HepG2 (cell line): ENCODE measurements around the gene ALG8. TPM values are rescaled to one million over a fixed set of nuclear protein-coding genes. Genes with fewer than 3 reads are reported as not detected.
A peak's percentile ranks its signal among the peaks of the same experiment; 100 is the strongest.

Source experiments
- ATAC-seq: fragments of 200-7000 bp; cut with Tn5 transposase; 3 replicates; pipeline ENCODE4 v1.9.1; 2020; ENCODE audit warnings: mild to moderate bottlenecking, moderate library complexity
- BruUV-seq: library from RNA; stranded (reverse); fragments of 400-500 nt; replicated peaks from 2 replicates; lab custom pipeline; 2021; lab: Mats Ljungman, UMichigan
- CTCF ChIA-PET: fragments of 300-600 bp; formaldehyde crosslinking; extraction: SDS; loops from one replicate; lab custom pipeline; 2021; ENCODE audit warnings: low total read pairs, inconsistent platforms, low intra/inter-chr PET ratio; lab: Yijun Ruan, JAX
- POLR2A ChIA-PET: fragments of 350-600 bp; sonication (Branson Sonifier 250); formaldehyde crosslinking; loops from one replicate; lab custom pipeline; 2020; ENCODE audit warnings: antibody characterized with exemption, inconsistent platforms; lab: Yijun Ruan, JAX
- DNase-seq: peaks from one replicate; pipeline ENCODE4 v3.0.0-alpha.2; 2015; ENCODE audit warnings: low spot score
- FAIRE-seq: peaks from 3 replicates; lab custom pipeline; 2011; peaks lifted over from hg19 to GRCh38; lab: Jason Lieb, UNC
- H2AFZ ChIP-seq: one replicate; pipeline ENCODE4 v1.6.1; 2011; ENCODE audit warnings: low read length, inconsistent platforms
- H3K27ac ChIP-seq: fragments of 300-600 bp; 3 replicates; pipeline ENCODE4 v1.8.0; 2011; ENCODE audit warnings: mixed run types, mild to moderate bottlenecking, mixed read lengths, low read length, inconsistent platforms; ENCODE audit not compliant: insufficient read depth; ENCODE audit errors: extremely low read length
- H3K27me3 ChIP-seq, 2 experiments: fragments of 200-600 bp in 1 of 2; 2 replicates in 1 of 2; 3 replicates in 1 of 2; pipeline versions ENCODE4 v1.6.0 to v1.8.0; 2011; ENCODE audit warnings: low read length in 2 of 2, mild to moderate bottlenecking in 2 of 2, moderate library complexity in 2 of 2, inconsistent platforms in 1 of 2; ENCODE audit not compliant: insufficient read depth in 2 of 2, control insufficient read depth in 1 of 2
- H3K36me3 ChIP-seq, 2 experiments: fragments of 200-600 bp in 1 of 2; replicated peaks in 1 of 2; 2 replicates in 1 of 2; 3 replicates in 1 of 2; pipeline versions ENCODE4 v1.5.1 to v1.8.0; 2011; ENCODE audit warnings: low read length in 2 of 2, inconsistent platforms in 1 of 2; ENCODE audit not compliant: insufficient read depth in 2 of 2, control insufficient read depth in 1 of 2
- H3K4me1 ChIP-seq: 2 replicates; pipeline ENCODE4 v1.5.1; 2012; ENCODE audit warnings: low read length, inconsistent platforms; ENCODE audit not compliant: insufficient read depth
- H3K4me2 ChIP-seq: 2 replicates; pipeline ENCODE4 v1.6.0; 2011; ENCODE audit warnings: low read depth, low read length, inconsistent platforms
- H3K4me3 ChIP-seq, 3 experiments: fragments of 200-600 bp in 1 of 3; sonication (generic), shearing (Covaris generic) in 1 of 3; replicated peaks in 1 of 3; 2 replicates each; pipeline ENCODE4 v1.5.1; 2011 to 2016; ENCODE audit warnings: low read length in 3 of 3, inconsistent platforms in 2 of 3, low read depth in 2 of 3, mild to moderate bottlenecking in 2 of 3, control low read depth in 1 of 3, mixed read lengths in 1 of 3; ENCODE audit not compliant: insufficient read depth in 1 of 3
- H3K79me2 ChIP-seq: one replicate; pipeline ENCODE4 v1.6.1; 2011; ENCODE audit warnings: low read length, inconsistent platforms; ENCODE audit not compliant: insufficient read depth
- H3K9ac ChIP-seq: 2 replicates; pipeline ENCODE4 v1.6.0; 2011; ENCODE audit warnings: mild to moderate bottlenecking, low read depth, low read length, inconsistent platforms; ENCODE audit not compliant: insufficient read depth
- H3K9me3 ChIP-seq: 2 replicates; pipeline ENCODE4 v1.5.1; 2012; ENCODE audit warnings: mild to moderate bottlenecking, low read length
- H4K20me1 ChIP-seq: 2 replicates; pipeline ENCODE4 v1.6.0; 2011; ENCODE audit warnings: inconsistent platforms, mild to moderate bottlenecking, low read length, moderate library complexity; ENCODE audit not compliant: insufficient read depth
- ADNP ChIP-seq: sonication (generic); formaldehyde crosslinking; IDR thresholded peaks from 2 replicates; pipeline ENCODE4 v1.4.0; 2020; ENCODE audit warnings: missing genetic modification reagents
- ATF7-NPFF ChIP-seq: sonication (generic); formaldehyde crosslinking; IDR thresholded peaks from 2 replicates; pipeline ENCODE4 v1.8.1; 2023; ENCODE audit warnings: mild to moderate bottlenecking, low read depth, missing genetic modification reagents, moderate library complexity
- CHD2 ChIP-seq: IDR thresholded peaks from 2 replicates; pipeline ENCODE4 v1.6.1; 2011; ENCODE audit warnings: low read depth, low read length, improper control_type of control experiment
- DNMT1 ChIP-seq: sonication (generic); formaldehyde crosslinking; IDR thresholded peaks from 2 replicates; pipeline ENCODE4 v1.5.1; 2020; ENCODE audit warnings: mild to moderate bottlenecking, missing genetic modification reagents
- GATAD2A ChIP-seq: IDR thresholded peaks from 2 replicates; pipeline ENCODE4 v1.6.1; 2016
- HDAC2 ChIP-seq: sonication (generic); formaldehyde crosslinking; IDR thresholded peaks from 2 replicates; pipeline ENCODE4 v1.4.0; 2020; ENCODE audit warnings: missing genetic modification reagents
- HNRNPH1 ChIP-seq: fragments of 200-400 bp; formaldehyde crosslinking; optimal IDR thresholded peaks from 2 replicates; pipeline ENCODE3; 2017; ENCODE audit warnings: mild to moderate bottlenecking, low read depth, low read length
- KLF9 ChIP-seq: IDR thresholded peaks from 2 replicates; pipeline ENCODE4 v1.6.1; 2016; ENCODE audit warnings: low read depth
- MED8 ChIP-seq: sonication (generic); formaldehyde crosslinking; IDR thresholded peaks from 2 replicates; pipeline ENCODE4 v1.8.1; 2023; ENCODE audit warnings: mild to moderate bottlenecking, missing genetic modification reagents; ENCODE audit not compliant: insufficient replicate concordance
- MLLT10 ChIP-seq: sonication (generic); formaldehyde crosslinking; IDR thresholded peaks from 2 replicates; pipeline ENCODE4 v1.4.0; 2020; ENCODE audit warnings: missing genetic modification reagents
- POLR2AphosphoS2 ChIP-seq: IDR thresholded peaks from 2 replicates; pipeline ENCODE4 v1.6.1; 2011; ENCODE audit warnings: low read depth, low read length, improper control_type of control experiment
- REL ChIP-seq: sonication (generic); formaldehyde crosslinking; conservative IDR thresholded peaks from 2 replicates; pipeline ENCODE4 v1.8.0; 2022; ENCODE audit warnings: mild to moderate bottlenecking, missing genetic modification reagents, moderate library complexity
- TSC22D2 ChIP-seq: sonication (generic); formaldehyde crosslinking; IDR thresholded peaks from 2 replicates; pipeline ENCODE4 v1.5.1; 2020; ENCODE audit warnings: missing genetic modification reagents, mild to moderate bottlenecking, borderline replicate concordance
- WIZ ChIP-seq: sonication (generic); formaldehyde crosslinking; IDR thresholded peaks from 2 replicates; pipeline ENCODE4 v1.5.1; 2020; ENCODE audit warnings: mild to moderate bottlenecking, missing genetic modification reagents
- ZBTB37 ChIP-seq: sonication (generic); formaldehyde crosslinking; IDR thresholded peaks from 2 replicates; pipeline ENCODE4 v1.4.0; 2020; ENCODE audit warnings: mild to moderate bottlenecking, missing genetic modification reagents
- ZNF230 ChIP-seq: sonication (generic); formaldehyde crosslinking; IDR thresholded peaks from 2 replicates; pipeline ENCODE4 v1.4.0; 2020; ENCODE audit warnings: mild to moderate bottlenecking, missing genetic modification reagents
- ZNF337 ChIP-seq: sonication (generic); formaldehyde crosslinking; IDR thresholded peaks from 2 replicates; pipeline ENCODE4 v1.5.1; 2020; ENCODE audit warnings: missing genetic modification reagents, low read depth, mild to moderate bottlenecking, borderline replicate concordance
- ZNF383 ChIP-seq: sonication (generic); formaldehyde crosslinking; IDR thresholded peaks from 2 replicates; pipeline ENCODE4 v1.4.0; 2020; ENCODE audit warnings: missing genetic modification reagents, mild to moderate bottlenecking, borderline replicate concordance
- ZNF460 ChIP-seq: sonication (generic); formaldehyde crosslinking; IDR thresholded peaks from 2 replicates; pipeline ENCODE4 v1.5.1; 2020; ENCODE audit warnings: missing genetic modification reagents, mild to moderate bottlenecking, borderline replicate concordance
- ZNF576 ChIP-seq: sonication (generic); formaldehyde crosslinking; IDR thresholded peaks from 2 replicates; pipeline ENCODE4 v1.4.0; 2020; ENCODE audit warnings: mild to moderate bottlenecking, missing genetic modification reagents
- WGBS: methylation state at CpG from one replicate; pipeline ENCODE4 v1.1.6; 2017; ENCODE audit warnings: low lambda C conversion rate; 5-methylcytosine and 5-hydroxymethylcytosine counted together
- in situ Hi-C: cut with HindIII; loops from 2 replicates; pipeline ENCODE4 v1.10.0; 2017; ENCODE audit warnings: low pct_unique_long_range_greater_than_20kb; ENCODE audit not compliant: extremely low pct_ligation_motif_present
- intact Hi-C: fragments of 100-400 bp; cut with micrococcal nuclease; formaldehyde crosslinking; loops from one replicate; pipeline ENCODE4 v1.10.0; 2022; ENCODE audit not compliant: unreplicated experiment
- polyA plus RNA-seq, 8 experiments: library from polyadenylated mRNA; depleted of rRNA in 3 of 8; stranded (reverse) in 7 of 8; unstranded in 1 of 8; fragments of >200 nt; fragmentation: Illumina TruSeq in 4 of 8; extraction: Trizol in 4 of 8; gene quantifications; 2 replicates each; pipeline versions ENCODE4 v1.2.1 to v1.2.3, GENCODE V29; 2011 to 2016; ENCODE audit warnings: low read depth in 4 of 8, missing spikeins in 1 of 8, mixed read lengths in 1 of 8; ENCODE audit not compliant: insufficient read depth in 1 of 8
- total RNA-seq, 5 experiments: library from RNA; depleted of rRNA; stranded (reverse); fragments of >200 nt; fragmentation: Illumina TruSeq; extraction: Trizol; gene quantifications; 2 replicates each; pipeline ENCODE4 v1.2.3, GENCODE V29; 2016; ENCODE audit warnings: low read depth in 1 of 5

ALG8 gene
- total and polyA plus RNA-seq, 2 of the 13 experiments (the other 11 are each of a cell fraction or from before 2014, with no cell fraction given): 75.8 to 88.0 TPM

- Histone ChIP-seq H3K4me3 (peak overlapping the region; percentile 72 to 84 (median 75)), H3K27ac (peak overlapping the region; percentile 81), H3K79me2 (peaks cover 38% of the 10 kb centered on the region), H3K36me3 (peaks cover 0 to 22% of the 10 kb centered on the region in 2 experiments; a peak in 2 of 5 replicates), H3K9me3 (no peaks in the 10 kb centered on the region), H4K20me1 (no peaks in the 10 kb centered on the region), H3K9ac (peak overlapping the region; percentile 92), H3K4me1 (peaks cover 54% of the 10 kb centered on the region), H3K27me3 (no peaks in the 10 kb centered on the region; a peak in 1 of 5 replicates), H2AFZ (peak overlapping the region; percentile 36), H3K4me2 (peak overlapping the region; percentile 99)
- BruUV-seq: TSS peak; percentile 73
- ATAC-seq (peak; percentile 13), DNase-seq (no peak), FAIRE-seq (no peak)
- ChIA-PET CTCF (no interaction called here), POLR2A (interaction anchor here (0.9 to 4.6 kb wide), 30 partner anchors 9 to 436 kb away, joined by 3 to 37 read pairs (median 6); partner anchors contain the start of genes INTS4, KCTD21, NARS2 and NDUFC2)
- WGBS: 21% methylated on average over 12 of the region's 12 CpGs
- intact Hi-C loops (loop anchor here (1.0 to 2.0 kb wide), 2 partner anchors 46 to 60 kb away; partner anchors contain the start of gene NDUFC2), in situ Hi-C loops (no loop called here)
- TF ChIP-seq ZBTB37 (CRISPR knock-in tag) (no peak), TSC22D2 (CRISPR knock-in tag) (no peak), MLLT10 (no peak), ZNF230 (no peak), GATAD2A (CRISPR knock-in tag) (no peak), ZNF576 (CRISPR knock-in tag) (0 out of 2 replicates have a peak, but pooled peaks have one; percentile 54), WIZ (CRISPR knock-in tag) (no peak), MED8 (CRISPR knock-in tag) (peak; percentile 53), REL (CRISPR knock-in tag) (peak; percentile 3; the same call in 1 of the 2 replicates), ZNF337 (no peak), CHD2 (no peak), ZNF460 (no peak), KLF9 (CRISPR knock-in tag) (no peak), ATF7-NPFF (CRISPR knock-in tag) (no peak), HDAC2 (CRISPR knock-in tag) (peak; percentile 60; the same call in 1 of the 2 replicates), POLR2AphosphoS2 (no peak), DNMT1 (CRISPR knock-in tag) (no peak), HNRNPH1 (no peak), ZNF383 (no peak), ADNP (CRISPR knock-in tag) (0 out of 2 replicates have a peak, but pooled peaks have one; percentile 31)
Observed at GRCh38 chr11:78138694-78139421, 568 bp downstream of the ALG8 start.
